ENCODE measurements around the gene FXYD6.

GRCh38 chr11:117836077-117836960 lies 40.1 kb downstream of the FXYD6 start:
- TF ChIP-seq CTCF (IDR thresholded peaks at IDR 0.05) (no peak), POLR2AphosphoS5 (IDR thresholded peaks at IDR 0.05) (no peak)

All from breast epithelium (tissue), 3 donors.